HCT116 (cell line): ENCODE measurements around the gene COL4A1. TPM values are rescaled to one million over a fixed set of nuclear protein-coding genes. Genes with fewer than 3 reads are reported as not detected.

ENCODE experiments used
- ATAC-seq: fragments of 200-7000 bp; cut with Tn5 transposase; 2 replicates; pipeline ENCODE4 v1.9.1; 2020; ENCODE audit warnings: mild to moderate bottlenecking, moderate library complexity
- BruUV-seq: library from RNA; stranded (reverse); fragments of 400-500 nt; replicated peaks from 2 replicates; lab custom pipeline; 2021; lab: Mats Ljungman, UMichigan
- CTCF ChIA-PET: fragments of 300-600 bp; sonication (Branson Sonifier 250); formaldehyde crosslinking; loops from one replicate; lab custom pipeline; 2021; ENCODE audit warnings: antibody characterized with exemption; lab: Charles Lee
- POLR2A ChIA-PET: fragments of 300-600, 350-600 bp; sonication (Branson Sonifier 250); formaldehyde crosslinking; loops from one replicate; lab custom pipeline; 2021; ENCODE audit warnings: antibody characterized with exemption; lab: Charles Lee
- RAD21 ChIA-PET, 2 experiments: fragments of 300-600 bp; sonication (Branson Sonifier 250); formaldehyde crosslinking; loops; one replicate each; lab custom pipeline; 2023; ENCODE audit warnings: low total read pairs in 2 of 2; ENCODE audit not compliant: uncharacterized antibody in 2 of 2, unreplicated experiment in 2 of 2, low non-redundant PET in 1 of 2; lab: Charles Lee
- DNase-seq: peaks from one replicate; pipeline ENCODE4 v3.0.0-alpha.2; 2010; ENCODE audit warnings: low read depth, low spot score
- H2AFZ ChIP-seq: fragments of 200-600 bp; shearing (Covaris generic), sonication (generic); 2 replicates; pipeline ENCODE4 v1.6.1; 2017; ENCODE audit warnings: low read depth, mixed run types, mixed read lengths, antibody characterized with exemption, low read length; ENCODE audit not compliant: poor library complexity, severe bottlenecking
- H3K27ac ChIP-seq: 2 replicates; pipeline ENCODE4 v1.5.1; 2012; ENCODE audit warnings: low read depth, low read length
- H3K27me3 ChIP-seq: fragments of 200-600 bp; sonication (generic); 2 replicates; pipeline ENCODE4 v1.6.1; 2016; ENCODE audit warnings: mixed run types, low read length, mixed read lengths; ENCODE audit not compliant: insufficient read depth
- H3K36me3 ChIP-seq, 2 experiments: fragments of 200-500 bp in 1 of 2; fragments of 200-600 bp in 1 of 2; sonication (Bioruptor generic) in 1 of 2; sonication (generic) in 1 of 2; 2 replicates each; pipeline versions ENCODE4 v1.5.1 to v1.6.1; 2014 to 2016; ENCODE audit warnings: low read length in 2 of 2, inconsistent platforms in 1 of 2, mixed read lengths in 1 of 2, mixed run types in 1 of 2; ENCODE audit not compliant: insufficient read depth in 2 of 2, control insufficient read depth in 1 of 2
- H3K4me1 ChIP-seq, 2 experiments: fragments of 200-600 bp in 1 of 2; sonication (generic) in 1 of 2; 2 replicates each; pipeline versions ENCODE4 v1.5.1 to v1.6.1; 2012 to 2017; ENCODE audit warnings: low read length in 2 of 2, inconsistent platforms in 1 of 2, mild to moderate bottlenecking in 1 of 2, mixed read lengths in 1 of 2, mixed run types in 1 of 2, moderate library complexity in 1 of 2; ENCODE audit not compliant: insufficient read depth in 2 of 2, control insufficient read depth in 1 of 2
- H3K4me2 ChIP-seq: fragments of 200-600 bp; sonication (generic); 2 replicates; pipeline ENCODE4 v1.6.1; 2017; ENCODE audit warnings: mixed run types, low read length, mixed read lengths
- H3K4me3 ChIP-seq, 2 experiments: fragments of 200-600 bp in 1 of 2; sonication (generic) in 1 of 2; replicated peaks in 1 of 2; 2 replicates each; pipeline ENCODE4 v1.5.1; 2011 to 2016; ENCODE audit warnings: low read length in 2 of 2, control low read depth in 1 of 2, low read depth in 1 of 2, mild to moderate bottlenecking in 1 of 2, mixed read lengths in 1 of 2, mixed run types in 1 of 2
- H3K79me2 ChIP-seq: fragments of 200-600 bp; sonication (generic); 2 replicates; pipeline ENCODE4 v1.6.1; 2017; ENCODE audit warnings: mild to moderate bottlenecking, mixed run types, low read length, moderate library complexity, mixed read lengths; ENCODE audit not compliant: insufficient read depth
- H3K9ac ChIP-seq: fragments of 200-600 bp; sonication (generic); 2 replicates; pipeline ENCODE4 v1.6.1; 2016; ENCODE audit warnings: low read length, mixed read lengths
- H3K9me2 ChIP-seq: fragments of 200-600 bp; sonication (generic), shearing (Covaris generic); 2 replicates; pipeline ENCODE4 v1.6.1; 2017; ENCODE audit warnings: mixed run types, mild to moderate bottlenecking, moderate library complexity; ENCODE audit not compliant: insufficient read depth
- H3K9me3 ChIP-seq, 2 experiments: fragments of 200-500 bp in 1 of 2; fragments of 200-600 bp in 1 of 2; sonication (Bioruptor generic) in 1 of 2; sonication (generic) in 1 of 2; 2 replicates each; pipeline ENCODE4 v1.6.1; 2014 to 2017; ENCODE audit warnings: low read length in 2 of 2, mixed read lengths in 2 of 2, inconsistent platforms in 1 of 2, low read depth in 1 of 2, mild to moderate bottlenecking in 1 of 2, mixed run types in 1 of 2, moderate library complexity in 1 of 2; ENCODE audit not compliant: control insufficient read depth in 1 of 2, insufficient read depth in 1 of 2
- H4K20me1 ChIP-seq: fragments of 200-600 bp; sonication (generic), shearing (Covaris generic); 2 replicates; pipeline ENCODE4 v1.6.1; 2017; ENCODE audit warnings: mixed run types, mild to moderate bottlenecking, moderate library complexity; ENCODE audit not compliant: insufficient read depth
- CEBPB ChIP-seq: IDR thresholded peaks from 2 replicates; pipeline ENCODE4 v1.6.1; 2012; ENCODE audit warnings: low read depth
- CTCF ChIP-seq, 3 experiments: fragments of 200-600 bp in 1 of 3; sonication (generic) in 1 of 3; IDR thresholded peaks in 2 of 3; conservative IDR thresholded peaks in 1 of 3; 2 replicates each; pipeline ENCODE4 v1.5.1; 2012 to 2017; ENCODE audit warnings: low read depth in 2 of 3, low read length in 2 of 3, antibody characterized with exemption in 1 of 3, borderline replicate concordance in 1 of 3, control low read depth in 1 of 3, mild to moderate bottlenecking in 1 of 3, mixed read lengths in 1 of 3, mixed run types in 1 of 3, moderate library complexity in 1 of 3; ENCODE audit not compliant: insufficient read depth in 1 of 3
- EGR1 ChIP-seq: IDR thresholded peaks from 2 replicates; pipeline ENCODE4 v1.6.1; 2012; ENCODE audit warnings: low read depth
- ELF1 ChIP-seq: IDR thresholded peaks from 2 replicates; pipeline ENCODE4 v1.6.1; 2012; ENCODE audit warnings: low read depth, borderline replicate concordance
- JUND ChIP-seq: IDR thresholded peaks from 2 replicates; pipeline ENCODE4 v1.6.1; 2012
- MAX ChIP-seq: IDR thresholded peaks from 2 replicates; pipeline ENCODE4 v1.6.1; 2012
- POLR2A ChIP-seq: IDR thresholded peaks from 2 replicates; pipeline ENCODE4 v1.7.0; 2011; ENCODE audit warnings: borderline replicate concordance; ENCODE audit not compliant: insufficient read depth, insufficient read length; ENCODE audit errors: extremely low read depth
- POLR2AphosphoS5 ChIP-seq: IDR thresholded peaks from 2 replicates; pipeline ENCODE4 v1.6.1; 2011; ENCODE audit warnings: mild to moderate bottlenecking, low read depth, low read length, moderate library complexity
- RAD21 ChIP-seq: IDR thresholded peaks from 2 replicates; pipeline ENCODE4 v1.6.1; 2012; ENCODE audit warnings: low read depth, mild to moderate bottlenecking
- REST ChIP-seq: IDR thresholded peaks from 2 replicates; pipeline ENCODE4 v1.6.1; 2012; ENCODE audit warnings: low read depth
- SIN3A ChIP-seq: IDR thresholded peaks from 2 replicates; pipeline ENCODE4 v1.6.1; 2012; ENCODE audit warnings: low read depth
- SP1 ChIP-seq: IDR thresholded peaks from 2 replicates; pipeline ENCODE4 v1.6.1; 2012; ENCODE audit warnings: low read depth
- SRF ChIP-seq: IDR thresholded peaks from 2 replicates; pipeline ENCODE4 v1.6.1; 2012; ENCODE audit warnings: low read depth
- TCF7L2 ChIP-seq: IDR thresholded peaks from 2 replicates; pipeline ENCODE4 v1.7.0; 2011; ENCODE audit warnings: borderline replicate concordance, inconsistent platforms; ENCODE audit not compliant: insufficient read depth, insufficient read length; ENCODE audit errors: extremely low read depth
- YY1 ChIP-seq: IDR thresholded peaks from 2 replicates; pipeline ENCODE4 v1.6.1; 2011; ENCODE audit warnings: low read length, low read depth, moderate library complexity, mild to moderate bottlenecking; ENCODE audit not compliant: insufficient replicate concordance; ENCODE audit errors: extremely low read depth
- ZBTB33 ChIP-seq: IDR thresholded peaks from 2 replicates; pipeline ENCODE4 v1.6.1; 2011; ENCODE audit warnings: mild to moderate bottlenecking, low read length, moderate library complexity; ENCODE audit not compliant: insufficient replicate concordance; ENCODE audit errors: extremely low read depth
- ZFX ChIP-seq: fragments of 450-650 bp; IDR thresholded peaks from 2 replicates; pipeline ENCODE4 v1.6.1; 2017
- intact Hi-C: fragments of 100-400 bp; cut with micrococcal nuclease; formaldehyde crosslinking; loops from 2 replicates; pipeline ENCODE4 v1.10.0; 2022
- total RNA-seq: library from RNA; stranded (reverse); gene quantifications from one replicate; pipeline ENCODE4 v1.2.1, GENCODE V29; 2021; ENCODE audit not compliant: unreplicated experiment

Gene COL4A1
- total RNA-seq, 1 experiment from 2014 or later = 0.57 TPM

GRCh38 chr13:110262508-110263291 lies 44.3 kb downstream of the COL4A1 start:
- ChIA-PET RAD21 (no interaction called here), CTCF (interaction anchor here (1.1 kb wide), 1 partner anchor 15 kb away, joined by 3 read pairs; no protein-coding TSS in a partner anchor), POLR2A (no interaction called here)
- no peak overlapping the region for H2AFZ ChIP-seq
- no peaks in the 10 kb centered on the region for H3K9me2 ChIP-seq
- intact Hi-C loops = no loop called here
- no peak overlapping the region for H3K4me3 ChIP-seq
- H3K79me2 ChIP-seq = no peaks in the 10 kb centered on the region
- H3K9ac ChIP-seq = no peak overlapping the region
- TF ChIP-seq POLR2A (no peak), ELF1 (no peak), POLR2AphosphoS5 (no peak), MAX (no peak), CEBPB (no peak), ZBTB33 (no peak), RAD21 (no peak), JUND (no peak), ZFX (no peak), SIN3A (no peak), REST (no peak), YY1 (no peak), SP1 (no peak), EGR1 (no peak), CTCF (IDR thresholded peaks at IDR 0.05 in 2 of 3, conservative IDR thresholded peaks at IDR 0.05 in 1 of 3; ENCODE audit: borderline replicate concordance in 1 of 3, insufficient read depth in 1 of 3, low read depth in 2 of 3, low read length in 2 of 3) (no peak), TCF7L2 (no peak), SRF (no peak)
- TF ChIP-seq, all 23 proteins: peak for 0
- no peaks in the 10 kb centered on the region for H4K20me1 ChIP-seq
- H3K27me3 ChIP-seq = no peaks in the 10 kb centered on the region; the same call in 1 of the 2 replicates
- no peak overlapping the region for H3K4me2 ChIP-seq
- no peak overlapping the region for H3K27ac ChIP-seq
- ATAC-seq (no peak), DNase-seq (no peak)
- no peaks in the 10 kb centered on the region for H3K36me3 ChIP-seq
- H3K4me1 ChIP-seq = no peaks in the 10 kb centered on the region
- H3K9me3 ChIP-seq = no peaks in the 10 kb centered on the region
- BruUV-seq = no TSS peak
